Tibial artery (tissue), 4 donors: Measurements from ENCODE around the gene SDF4.

Experiments
- DNase-seq, 2 donors: peaks; one replicate each; pipeline ENCODE4 v3.0.0-alpha.2; 2019
- H3K27ac ChIP-seq, 2 donors: fragments of 200-600 bp; sonication (generic) in 1 of 2; 1 replicate in 1 of 2; 2 replicates in 1 of 2; pipeline ENCODE4 v1.5.1; 2018 to 2019; ENCODE audit warnings: mild to moderate bottlenecking in 1 of 2
- H3K27me3 ChIP-seq, 2 donors: fragments of 200-600 bp; sonication (generic) in 1 of 2; one replicate each; pipeline versions ENCODE4 v1.5.1 to v1.6.0; 2016 to 2019
- H3K36me3 ChIP-seq, 3 donors: fragments of 200-600 bp; sonication (generic) in 2 of 3; one replicate each; pipeline ENCODE4 v1.5.1; 2016 to 2019; ENCODE audit warnings: mild to moderate bottlenecking in 2 of 3
- H3K4me1 ChIP-seq, 4 donors: fragments of 200-600 bp; sonication (generic) in 2 of 4; 1 replicate in 3 of 4; 2 replicates in 1 of 4; pipeline ENCODE4 v1.5.1; 2016 to 2019
- H3K4me3 ChIP-seq, 2 donors: fragments of 200-600 bp; sonication (generic) in 1 of 2; 1 replicate in 1 of 2; 2 replicates in 1 of 2; pipeline ENCODE4 v1.5.1; 2018 to 2019; ENCODE audit warnings: mild to moderate bottlenecking in 2 of 2
- H3K9me3 ChIP-seq, 3 donors: fragments of 200-600 bp; sonication (generic) in 1 of 3; one replicate each; pipeline ENCODE4 v1.5.1; 2016 to 2019
- intact Hi-C: fragments of 100-400 bp; cut with DNase I; formaldehyde crosslinking; loops from one replicate; pipeline ENCODE4 v1.15.0; 2023; ENCODE audit warnings: low total_unique reads
- TF ChIP-seq, protein P1 (sequence below), 2 experiments: fragments of 200-600 bp in 1 of 2; fragments of 450-650 bp in 1 of 2; IDR thresholded peaks; one replicate each; pipeline ENCODE4 v1.5.1; 2017 to 2019; ENCODE audit warnings: antibody characterized with exemption in 2 of 2, mild to moderate bottlenecking in 1 of 2, moderate library complexity in 1 of 2

SDF4 gene

DNA sequence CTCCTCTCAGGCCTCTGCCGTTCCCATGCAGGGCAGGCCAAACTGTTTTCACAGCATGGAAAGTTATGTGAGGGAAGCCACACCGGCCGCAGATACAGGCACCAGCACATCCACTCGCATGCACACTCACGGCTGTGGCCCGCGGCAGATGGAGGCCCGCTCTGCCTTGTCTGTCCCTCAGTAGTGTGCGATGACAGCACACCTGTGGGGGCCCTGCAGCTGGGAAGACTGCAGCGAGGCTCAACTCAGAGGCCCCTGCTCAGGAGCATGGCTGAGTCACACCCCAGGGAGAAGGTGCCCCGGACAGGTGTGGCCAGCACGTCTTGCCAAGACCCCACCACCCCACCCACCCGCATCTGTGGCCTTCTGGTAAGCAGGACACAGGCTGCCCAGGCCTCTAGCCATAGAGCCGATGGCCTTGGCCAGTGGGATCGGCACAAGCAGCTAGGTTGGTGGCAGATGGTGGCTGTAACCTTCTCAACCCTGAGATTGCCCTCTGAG, 43.2 kb upstream of the SDF4 start:
- Histone ChIP-seq H3K9me3 (no peaks in the 10 kb centered on the region), H3K4me1 (peaks cover 4 to 45% (median 36%) of the 10 kb centered on the region in 4 donors), H3K27ac (peak overlapping the region in 1 of 2 donors; percentile 76), H3K27me3 (no peaks in the 10 kb centered on the region), H3K4me3 (peak overlapping the region; percentile 80 to 86), H3K36me3 (no peaks in the 10 kb centered on the region)
- DNase-seq, result no peak
- intact Hi-C loops, result no loop called here
- TF ChIP-seq, protein P1, sequence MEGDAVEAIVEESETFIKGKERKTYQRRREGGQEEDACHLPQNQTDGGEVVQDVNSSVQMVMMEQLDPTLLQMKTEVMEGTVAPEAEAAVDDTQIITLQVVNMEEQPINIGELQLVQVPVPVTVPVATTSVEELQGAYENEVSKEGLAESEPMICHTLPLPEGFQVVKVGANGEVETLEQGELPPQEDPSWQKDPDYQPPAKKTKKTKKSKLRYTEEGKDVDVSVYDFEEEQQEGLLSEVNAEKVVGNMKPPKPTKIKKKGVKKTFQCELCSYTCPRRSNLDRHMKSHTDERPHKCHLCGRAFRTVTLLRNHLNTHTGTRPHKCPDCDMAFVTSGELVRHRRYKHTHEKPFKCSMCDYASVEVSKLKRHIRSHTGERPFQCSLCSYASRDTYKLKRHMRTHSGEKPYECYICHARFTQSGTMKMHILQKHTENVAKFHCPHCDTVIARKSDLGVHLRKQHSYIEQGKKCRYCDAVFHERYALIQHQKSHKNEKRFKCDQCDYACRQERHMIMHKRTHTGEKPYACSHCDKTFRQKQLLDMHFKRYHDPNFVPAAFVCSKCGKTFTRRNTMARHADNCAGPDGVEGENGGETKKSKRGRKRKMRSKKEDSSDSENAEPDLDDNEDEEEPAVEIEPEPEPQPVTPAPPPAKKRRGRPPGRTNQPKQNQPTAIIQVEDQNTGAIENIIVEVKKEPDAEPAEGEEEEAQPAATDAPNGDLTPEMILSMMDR (IDR thresholded peaks at IDR 0.05), result no peak

DNA sequence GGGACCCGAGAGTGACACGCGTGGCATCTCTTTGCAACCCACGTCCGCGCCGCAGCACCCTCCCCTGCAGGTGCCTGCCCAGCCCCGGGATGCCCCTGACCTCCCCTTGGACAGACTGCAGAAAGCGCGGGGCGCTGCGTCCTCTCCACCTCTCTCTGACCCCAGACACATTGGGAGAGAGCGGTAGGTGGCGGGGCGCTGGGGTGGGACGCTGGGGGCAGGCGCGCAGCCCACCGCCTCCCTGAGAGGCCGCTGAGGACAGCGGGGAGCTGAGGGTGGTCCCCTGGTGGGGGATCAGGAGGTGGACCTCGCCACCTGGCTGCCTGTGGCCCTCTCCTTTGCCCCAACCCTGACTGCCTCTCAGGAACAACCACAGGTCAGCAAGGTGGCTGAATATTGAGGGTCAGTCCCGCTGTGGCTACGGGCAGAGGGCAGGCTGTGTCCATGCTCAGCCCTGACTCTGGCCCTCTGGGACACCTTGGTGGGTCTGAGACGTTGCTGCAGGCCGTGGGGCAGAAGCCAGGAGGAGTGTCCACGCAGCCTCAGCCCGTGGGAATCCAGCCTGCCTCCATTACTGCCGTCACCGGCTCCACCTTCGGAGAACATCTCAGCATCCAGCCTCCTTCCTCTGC, 42.6 kb upstream of the SDF4 start:
- intact Hi-C loops, result no loop called here
- Histone ChIP-seq H3K27me3 (no peaks in the 10 kb centered on the region), H3K36me3 (no peaks in the 10 kb centered on the region), H3K4me3 (peak overlapping the region; percentile 80 to 86), H3K27ac (peak overlapping the region; percentile 76 to 78), H3K9me3 (no peaks in the 10 kb centered on the region), H3K4me1 (peaks cover 4 to 49% (median 41%) of the 10 kb centered on the region in 4 donors)
- DNase-seq, result no peak
- TF ChIP-seq, protein P1 (IDR thresholded peaks at IDR 0.05), result no peak

DNA sequence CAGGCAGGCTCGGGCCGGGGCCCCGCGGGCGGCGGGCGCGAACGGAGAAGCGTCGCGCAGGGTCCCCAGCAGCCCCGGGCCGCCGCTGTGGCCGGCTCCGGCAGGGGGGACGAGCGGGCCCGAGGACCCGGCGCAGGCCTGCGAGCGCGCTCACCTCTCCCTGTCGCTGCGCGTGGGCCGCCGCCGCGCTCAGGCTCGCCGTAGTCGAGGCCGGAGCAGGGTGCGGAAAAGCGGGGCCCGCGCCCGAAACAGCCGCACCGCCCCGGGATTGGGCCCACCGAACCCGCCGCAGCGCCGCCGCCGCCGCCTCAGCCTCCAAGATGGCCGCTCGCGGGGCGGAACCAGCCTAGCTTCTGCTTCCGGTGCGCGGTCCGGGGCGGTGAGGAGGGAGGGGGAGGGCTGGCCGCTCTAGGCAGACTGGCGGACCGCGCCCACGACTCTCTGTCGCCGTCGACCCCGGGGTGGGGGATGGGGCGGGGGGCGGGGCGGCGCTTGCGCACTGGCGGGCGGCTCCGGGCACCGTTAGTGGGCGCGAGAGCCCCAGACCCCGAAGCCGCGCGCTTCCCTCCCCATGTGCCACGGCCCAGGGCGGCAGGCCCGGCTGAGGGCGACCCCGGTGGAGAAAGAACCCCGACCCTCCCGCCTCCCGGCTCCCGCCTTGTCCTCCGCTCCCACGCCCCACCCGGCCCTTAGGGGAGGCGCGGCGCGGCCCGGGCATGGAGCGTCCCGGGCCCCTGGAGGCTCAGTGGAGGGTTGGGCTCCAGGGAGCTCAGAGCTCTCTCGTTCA, 41.9 kb upstream of the SDF4 start, which contains the start of gene UBE2J2:
TSS of gene UBE2J2 (minus strand) at position 343 of the 787 bp plus-strand sequence. CDS start 5,862 bp downstream, outside the sequence.
- intact Hi-C loops, result no loop called here
- peaks cover 4 to 50% (median 41%) of the 10 kb centered on the region in 4 donors for H3K4me1 ChIP-seq
- peak within 1 kb of the TSS; percentile 80 to 86 for H3K4me3 ChIP-seq
- no peaks in the 10 kb centered on the region for H3K9me3 ChIP-seq
- H3K27me3 ChIP-seq, result no peaks in the 10 kb centered on the region
- peaks cover 0 to 2% (median under 1%) of the 10 kb centered on the region in 3 donors for H3K36me3 ChIP-seq
- DNase-seq, result peak; percentile 93 to 97
- H3K27ac ChIP-seq, result peak within 1 kb of the TSS; percentile 76 to 78
- TF ChIP-seq, protein P1 (IDR thresholded peaks at IDR 0.05), result no peak

DNA sequence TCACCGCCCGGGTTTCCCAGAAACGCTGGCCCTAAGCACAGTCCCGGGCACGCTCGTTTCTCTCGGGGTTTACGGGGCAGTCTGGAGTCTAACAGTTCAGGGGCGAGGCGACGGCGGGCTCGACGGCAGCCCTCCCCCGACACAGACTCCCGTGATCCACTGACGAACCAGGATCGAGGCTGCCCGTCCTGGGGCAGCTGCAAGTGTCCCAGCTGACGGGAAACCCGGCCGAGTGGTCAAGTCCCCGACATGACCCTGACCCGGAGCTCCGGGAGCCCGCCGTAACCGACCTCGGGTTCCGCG, 41.4 kb upstream of the SDF4 start:
- Histone ChIP-seq H3K4me1 (peaks cover 4 to 53% (median 41%) of the 10 kb centered on the region in 4 donors), H3K4me3 (peak overlapping the region; percentile 80 to 86), H3K27me3 (no peaks in the 10 kb centered on the region), H3K27ac (peak overlapping the region; percentile 76 to 78), H3K9me3 (no peaks in the 10 kb centered on the region), H3K36me3 (peaks cover 0 to 8% (median 5%) of the 10 kb centered on the region in 3 donors)
- intact Hi-C loops, result no loop called here
- DNase-seq, result no peak
- TF ChIP-seq, protein P1 (IDR thresholded peaks at IDR 0.05), result no peak

DNA sequence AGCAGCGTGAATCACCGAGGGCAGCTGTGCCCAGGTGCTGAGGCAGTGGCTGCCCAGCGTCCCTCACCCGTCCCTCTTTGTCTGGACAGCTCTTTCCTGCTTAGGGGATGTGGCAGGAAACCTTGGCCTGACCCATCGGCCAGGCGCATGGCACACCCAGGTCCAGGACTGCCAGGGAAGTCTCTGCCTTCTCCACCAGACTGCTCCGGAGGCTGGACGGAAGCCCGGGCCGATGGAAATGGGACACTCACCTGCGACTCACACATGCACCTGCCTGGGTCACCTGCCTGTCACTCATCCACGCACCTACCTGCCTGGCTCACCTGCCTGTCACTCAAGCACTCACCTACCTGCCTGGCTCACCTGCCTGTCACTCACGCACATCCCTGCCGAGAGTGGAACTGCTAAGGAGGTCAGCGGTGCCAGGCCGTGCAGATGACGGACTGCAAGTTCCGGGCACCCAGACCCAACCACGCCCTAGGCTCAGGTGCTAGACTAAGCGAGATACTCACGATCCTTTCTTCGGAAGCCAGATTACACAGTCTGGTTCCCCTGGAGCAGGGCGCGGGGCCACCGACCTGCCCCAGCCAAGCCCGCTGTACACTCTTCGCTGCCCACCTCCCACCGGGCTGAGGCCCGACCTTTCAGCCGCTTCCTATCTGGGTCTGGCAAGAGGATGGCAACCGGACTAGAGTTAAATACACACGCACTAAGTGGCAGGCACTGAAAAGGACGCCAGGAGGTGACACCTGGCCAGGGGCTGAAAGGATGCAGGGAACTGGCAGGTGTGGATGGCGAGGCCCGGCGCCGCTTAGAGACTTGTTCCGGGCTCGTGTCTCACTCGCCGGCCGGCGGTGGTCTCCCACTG, 40.8 kb upstream of the SDF4 start:
- intact Hi-C loops, result no loop called here
- Histone ChIP-seq H3K27ac (peak overlapping the region; percentile 76 to 78), H3K9me3 (no peaks in the 10 kb centered on the region), H3K4me3 (peak overlapping the region; percentile 80 to 86), H3K36me3 (peaks cover under 1 to 14% (median 10%) of the 10 kb centered on the region in 3 donors), H3K27me3 (no peaks in the 10 kb centered on the region), H3K4me1 (peaks cover 4 to 54% (median 41%) of the 10 kb centered on the region in 4 donors)
- TF ChIP-seq, protein P1 (IDR thresholded peaks at IDR 0.05), result no peak
- no peak for DNase-seq
